A549 (cell line): Measurements from ENCODE around the gene YAE1.

Source experiments
- CEBPB ChIP-seq, 2 experiments: fragments of >200 bp in 1 of 2; sonication (Bioruptor Twin) in 1 of 2; formaldehyde crosslinking in 1 of 2; IDR thresholded peaks; 2 replicates each; pipeline ENCODE4 v1.6.1; 2012 to 2016
- CTCF ChIP-seq: fragments of >200 bp; sonication (Bioruptor Twin); formaldehyde crosslinking; IDR thresholded peaks from 3 replicates; pipeline ENCODE4 v1.5.1; 2016
- EP300 ChIP-seq, 2 experiments: fragments of >200 bp; sonication (Bioruptor Twin); formaldehyde crosslinking; IDR thresholded peaks; 2 replicates in 1 of 2; 3 replicates in 1 of 2; pipeline ENCODE4 v1.6.1; 2016 to 2017
- HOXB13 ChIP-seq: fragments of 250-450 bp; sonication (Bioruptor Pico); IDR thresholded peaks from 2 replicates; pipeline ENCODE4 v1.5.0; 2020; ENCODE audit warnings: low read depth, mild to moderate bottlenecking, moderate library complexity
- MAZ ChIP-seq: fragments of 150-350 bp; IDR thresholded peaks from 2 replicates; pipeline ENCODE4 v1.6.1; 2014; ENCODE audit warnings: antibody characterized with exemption, low read depth, low read length, borderline replicate concordance
- RCOR1 ChIP-seq: fragments of 150-350 bp; IDR thresholded peaks from 2 replicates; pipeline ENCODE4 v1.6.1; 2014; ENCODE audit warnings: antibody characterized with exemption, low read length, low read depth

- TF ChIP-seq MAZ: no peak
- TF ChIP-seq RCOR1: no peak
- TF ChIP-seq EP300 (IDR thresholded peaks at IDR 0.05): no peak
- TF ChIP-seq HOXB13 (CRISPR knock-in tag): no peak
- TF ChIP-seq CTCF: no peak
- no peak for TF ChIP-seq CEBPB (IDR thresholded peaks at IDR 0.05)
Measured at GRCh38 chr7:39554583-39555165, 11.5 kb upstream of the YAE1 start.
